NOMO-1 (cell line): ENCODE data around the gene CCL8.

ENCODE experiments used
- DNase-seq, 2 experiments: peaks; one replicate each; lab custom pipeline; 2025; ENCODE audit not compliant: unreplicated experiment in 2 of 2; lab: John Stamatoyannopoulos, UW

The CCL8 gene

GRCh38 chr17:34319039-34319483 lies at the start of gene CCL8:
Gene CCL8 (plus strand): TSS chr17:34319435. CDS start chr17:34319502, 67 bp downstream.
- DNase-seq: no peak

- peak in 1 of 2 experiments; percentile 12 for DNase-seq
Observed at GRCh38 chr17:34269969-34270368, 49.3 kb upstream of the CCL8 start, which contains the start of gene CCL7. Gene CCL7 (plus strand): TSS chr17:34270221. CDS start chr17:34270291, 70 bp downstream.

- no peak for DNase-seq
Observed at GRCh38 chr17:34275881-34276280, 43.4 kb upstream of the CCL8 start.

- no peak for DNase-seq
Observed at GRCh38 chr17:34276826-34277225, 42.4 kb upstream of the CCL8 start.

GRCh38 chr17:34283571-34283970 lies 35.7 kb upstream of the CCL8 start:
- no peak for DNase-seq

GRCh38 chr17:34285286-34285792 lies 33.9 kb upstream of the CCL8 start, which contains the start of gene CCL11:
Gene CCL11 (plus strand): TSS chr17:34285742. CDS start chr17:34285809, 67 bp downstream.
- DNase-seq: no peak

- DNase-seq: no peak
Observed at GRCh38 chr17:34287875-34288274, 31.4 kb upstream of the CCL8 start.

GRCh38 chr17:34290586-34290985 lies 28.6 kb upstream of the CCL8 start:
- DNase-seq: no peak

GRCh38 chr17:34291721-34292348 lies 27.4 kb upstream of the CCL8 start:
- no peak for DNase-seq

GRCh38 chr17:34299027-34299426 lies 20.2 kb upstream of the CCL8 start:
- no peak for DNase-seq

GRCh38 chr17:34299956-34300577 lies 19.2 kb upstream of the CCL8 start:
- no peak for DNase-seq

- no peak for DNase-seq
Observed at GRCh38 chr17:34300652-34301370, 18.4 kb upstream of the CCL8 start.

- no peak for DNase-seq
Observed at GRCh38 chr17:34301986-34302385, 17.2 kb upstream of the CCL8 start.

GRCh38 chr17:34302636-34303035 lies 16.6 kb upstream of the CCL8 start:
- no peak for DNase-seq

- no peak for DNase-seq
Observed at GRCh38 chr17:34303606-34304005, 15.6 kb upstream of the CCL8 start.

- DNase-seq: no peak
Observed at GRCh38 chr17:34305061-34305460, 14.2 kb upstream of the CCL8 start.

GRCh38 chr17:34305606-34306005 lies 13.6 kb upstream of the CCL8 start:
- DNase-seq: no peak

- DNase-seq: no peak
Observed at GRCh38 chr17:34306466-34306865, 12.8 kb upstream of the CCL8 start.

GRCh38 chr17:34307110-34307509 lies 12.1 kb upstream of the CCL8 start:
- no peak for DNase-seq

- DNase-seq: no peak
Observed at GRCh38 chr17:34308371-34308770, 10.9 kb upstream of the CCL8 start.

GRCh38 chr17:34311291-34311690 lies 7.9 kb upstream of the CCL8 start:
- DNase-seq: no peak
